ENCODE results near the gene FGF8.
"Not testable (repeated sequence)": the region's sequence is repeated elsewhere in the genome, so short reads cannot be mapped to it uniquely, and the experiment has no call there.

The FGF8 gene, protein sequence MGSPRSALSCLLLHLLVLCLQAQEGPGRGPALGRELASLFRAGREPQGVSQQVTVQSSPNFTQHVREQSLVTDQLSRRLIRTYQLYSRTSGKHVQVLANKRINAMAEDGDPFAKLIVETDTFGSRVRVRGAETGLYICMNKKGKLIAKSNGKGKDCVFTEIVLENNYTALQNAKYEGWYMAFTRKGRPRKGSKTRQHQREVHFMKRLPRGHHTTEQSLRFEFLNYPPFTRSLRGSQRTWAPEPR

DNA sequence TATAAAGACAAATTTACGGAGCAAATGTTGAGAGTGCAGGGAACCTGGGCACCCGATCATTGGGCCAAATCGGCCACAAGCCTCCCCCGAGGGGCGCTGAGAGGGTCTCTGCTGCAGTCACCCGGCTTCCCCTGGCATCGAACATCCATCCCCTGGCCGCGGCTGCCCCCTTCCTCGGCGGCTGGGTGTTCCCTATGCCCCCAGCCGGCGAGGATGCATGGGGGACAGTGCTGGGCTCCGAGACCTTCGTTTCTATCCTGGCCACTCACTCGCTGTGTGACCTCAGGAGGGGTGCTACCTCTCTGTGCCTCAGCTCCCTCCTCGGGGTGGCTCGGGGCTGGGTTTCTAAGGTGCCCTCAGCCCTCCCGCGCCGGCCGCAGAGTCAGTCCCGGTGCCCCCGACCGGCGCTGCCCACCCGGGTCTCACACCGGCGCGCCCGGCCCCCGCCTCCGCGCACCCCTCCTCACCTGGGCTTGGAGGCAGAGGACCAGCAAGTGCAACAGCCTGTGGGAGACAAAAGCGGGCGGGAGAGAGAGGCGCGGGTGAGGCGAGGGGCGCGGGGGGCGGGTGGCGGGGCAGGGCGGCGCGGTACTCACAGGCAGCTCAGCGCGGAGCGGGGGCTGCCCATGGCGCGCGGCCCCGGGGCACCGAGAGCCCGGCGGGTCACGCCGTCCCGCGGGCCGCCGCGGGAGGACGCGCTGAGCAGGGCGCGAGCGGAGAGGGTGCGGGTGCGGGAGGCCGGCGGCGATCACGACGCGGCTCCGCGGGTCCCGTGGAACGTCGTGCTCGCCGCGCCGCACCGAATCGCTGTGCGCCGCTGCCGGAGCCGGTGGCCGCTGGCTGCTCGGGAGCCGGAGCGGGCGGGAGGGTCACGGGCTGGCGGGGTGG, at the start of gene FGF8:
Gene FGF8 (minus strand): TSS at position 842 of the 888 bp plus-strand sequence. CDS start 214 bp downstream, at position 628.
- no peak for DNase-seq

DNA sequence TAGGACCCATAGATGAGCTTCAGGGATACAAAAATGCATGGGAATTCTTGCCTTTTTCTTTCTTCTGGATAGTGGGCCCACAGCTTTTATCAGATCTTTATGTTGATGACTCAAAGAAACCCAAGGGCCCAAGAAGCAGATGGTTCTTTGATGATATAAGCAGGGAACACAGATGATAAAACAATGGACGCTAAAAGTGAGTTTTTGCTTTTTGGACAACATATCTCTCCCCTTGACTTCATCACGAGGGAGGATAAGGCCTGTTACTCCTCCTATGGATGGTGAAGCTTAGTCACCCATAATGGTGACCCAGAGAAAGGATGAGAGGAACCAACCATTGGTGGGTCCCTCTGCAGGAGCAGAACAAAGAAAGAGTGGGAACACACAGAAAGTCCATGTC, 48.8 kb upstream of the FGF8 start:
- no peak for DNase-seq

DNA sequence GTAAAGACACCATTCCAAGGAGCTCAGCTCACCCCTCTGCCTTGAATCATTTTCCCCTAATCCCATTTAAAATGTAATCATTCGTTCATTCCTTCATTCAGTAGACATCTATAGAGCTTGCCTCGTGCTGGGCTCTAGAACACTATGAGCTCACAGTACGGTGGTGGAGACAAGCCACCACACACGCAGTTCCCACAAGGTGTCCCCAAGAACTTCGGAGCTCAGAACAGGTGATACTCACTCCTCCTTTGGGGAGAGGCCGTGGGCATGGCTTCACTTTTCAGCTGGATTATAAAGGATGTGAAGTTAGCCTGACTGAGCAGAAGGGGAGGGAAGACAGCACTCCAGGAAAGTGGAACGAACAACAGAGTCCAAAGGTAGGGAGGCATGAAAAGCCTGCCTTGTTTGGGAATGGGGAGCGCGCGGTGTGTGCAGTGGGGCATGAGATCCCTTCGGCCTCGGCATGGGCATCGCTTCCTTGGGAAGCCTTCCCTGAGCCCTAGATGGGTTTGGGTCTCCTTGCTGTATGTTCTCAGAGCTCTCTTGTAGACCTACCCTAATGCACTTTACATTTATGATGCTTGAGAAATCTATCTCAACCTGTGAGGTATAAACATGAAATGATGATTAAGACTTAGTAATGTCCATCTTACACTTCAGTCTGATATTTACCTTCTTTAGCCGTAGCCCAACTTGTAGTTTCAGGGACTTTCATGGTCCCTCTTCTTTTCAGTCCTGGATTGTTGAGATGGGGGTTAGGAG, 43.1 kb upstream of the FGF8 start:
- DNase-seq, result no peak

DNA sequence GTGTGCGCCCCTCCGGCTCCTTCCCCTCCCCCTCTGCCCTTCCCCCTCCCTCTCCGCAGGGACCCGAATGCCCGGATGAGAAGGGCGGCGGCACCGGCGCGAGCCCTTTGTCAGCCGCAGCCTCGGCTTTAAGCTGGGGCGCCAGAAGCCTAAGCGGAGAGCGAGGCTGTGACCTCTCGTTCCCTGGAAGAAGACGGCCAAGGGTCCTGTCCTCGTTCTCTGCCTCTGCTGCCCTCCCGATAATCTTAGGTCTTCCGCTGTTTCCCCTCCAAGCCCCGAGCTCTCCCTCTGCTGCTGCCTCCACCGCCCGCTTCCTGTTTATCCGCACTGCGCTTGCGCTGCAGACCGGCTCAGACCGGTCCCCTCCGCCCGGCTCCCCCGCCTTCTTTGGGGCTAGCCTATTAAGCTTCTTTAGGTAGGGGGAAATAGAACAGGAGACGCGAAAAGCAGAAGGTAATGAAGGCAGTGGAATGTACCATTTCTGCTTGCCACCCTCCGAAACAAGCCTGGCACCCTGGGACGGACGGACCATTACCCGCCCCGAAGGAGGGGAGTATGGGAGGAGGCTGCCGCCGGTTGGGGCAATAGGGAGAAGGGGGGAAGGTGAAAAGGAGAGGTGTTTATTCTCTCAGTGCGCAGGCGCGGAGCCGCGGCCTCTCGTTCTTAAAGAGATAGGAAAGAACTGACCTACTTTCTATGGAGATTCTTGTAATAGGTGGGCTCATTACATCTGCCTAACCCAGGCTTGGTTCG, 42.4 kb upstream of the FGF8 start, which contains the start of gene OGA:
Gene OGA (minus strand): TSS at position 326 of the 753 bp plus-strand sequence. CDS start 422 bp downstream, outside the sequence.
- DNase-seq, result peak; percentile 99

DNA sequence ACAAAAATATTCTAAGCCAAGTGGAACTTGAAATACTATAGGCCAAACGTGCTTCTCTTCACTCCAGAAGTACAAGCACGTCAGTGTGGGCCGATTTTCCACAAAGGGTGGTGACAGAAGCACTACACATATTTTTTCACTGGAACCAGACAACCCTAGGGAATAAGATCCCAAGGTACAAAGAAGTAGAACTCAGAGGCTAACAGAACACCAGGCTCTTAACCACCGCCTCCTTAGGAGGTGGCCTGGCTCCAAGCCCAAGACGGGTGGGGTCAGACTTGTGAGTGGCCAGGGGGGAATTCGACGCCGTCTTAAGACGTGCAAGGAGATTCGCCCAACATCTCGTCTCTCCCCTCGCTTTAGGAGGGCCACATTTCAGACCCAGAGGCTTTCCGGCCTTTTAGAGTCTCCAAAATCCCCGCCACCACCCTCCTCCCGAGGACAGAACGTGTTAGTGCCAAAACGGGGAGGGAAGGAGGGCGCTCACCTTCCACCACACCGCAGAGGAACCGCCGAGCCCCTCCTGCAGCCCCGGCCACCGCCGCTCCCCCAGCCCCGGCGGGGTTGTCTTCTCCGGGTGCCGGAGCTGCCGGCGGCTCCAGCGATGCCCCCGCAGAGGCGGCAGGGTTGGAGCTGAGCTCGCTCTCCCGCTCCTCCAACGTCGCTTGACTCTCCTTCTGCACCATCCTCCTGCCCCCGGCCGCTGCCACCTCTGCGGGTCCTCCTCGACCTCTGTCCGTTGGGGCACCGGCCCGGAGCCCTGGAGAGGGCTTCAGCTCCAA, 41.6 kb upstream of the FGF8 start:
- DNase-seq, result peak; percentile 68

DNA sequence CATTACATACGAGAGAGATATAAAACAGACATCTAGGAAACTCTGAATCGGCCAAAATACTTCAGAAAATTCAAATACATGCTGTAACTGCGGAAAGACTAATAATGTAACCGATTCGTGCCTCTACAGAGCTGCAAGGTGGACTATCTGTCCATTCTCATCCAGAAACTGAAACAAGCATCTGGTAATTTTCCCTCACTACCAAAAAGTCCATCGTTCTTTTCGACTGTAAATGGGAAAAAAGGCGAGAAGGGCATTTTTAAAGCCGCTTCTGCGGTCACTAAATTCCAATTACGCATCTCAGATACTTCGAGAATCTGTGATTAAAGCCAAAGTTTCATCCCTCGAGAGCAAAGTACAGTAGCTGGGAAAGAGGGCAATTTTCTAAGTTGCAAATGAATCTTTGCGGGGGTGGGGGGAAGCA, 41.0 kb upstream of the FGF8 start:
- peak; percentile 53 for DNase-seq

DNA sequence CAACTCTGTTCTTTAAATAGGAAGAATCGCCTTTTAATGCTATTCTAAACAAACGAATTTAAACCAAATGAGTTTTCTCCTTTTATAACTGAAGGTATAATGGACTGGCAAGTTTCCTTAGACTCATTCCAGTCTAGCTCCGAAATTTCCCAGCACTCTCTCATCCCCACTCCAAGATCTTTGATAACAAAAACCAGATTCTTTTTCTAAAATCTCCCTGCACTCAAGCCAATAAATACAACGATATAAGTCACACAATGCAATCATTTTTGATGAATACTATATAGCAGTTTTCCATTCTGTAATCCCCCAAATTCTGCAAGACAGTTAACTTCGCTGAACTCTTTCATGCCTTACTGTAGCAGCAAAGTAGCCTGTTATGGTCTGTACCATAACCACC, 40.5 kb upstream of the FGF8 start:
- DNase-seq, result no peak

DNA sequence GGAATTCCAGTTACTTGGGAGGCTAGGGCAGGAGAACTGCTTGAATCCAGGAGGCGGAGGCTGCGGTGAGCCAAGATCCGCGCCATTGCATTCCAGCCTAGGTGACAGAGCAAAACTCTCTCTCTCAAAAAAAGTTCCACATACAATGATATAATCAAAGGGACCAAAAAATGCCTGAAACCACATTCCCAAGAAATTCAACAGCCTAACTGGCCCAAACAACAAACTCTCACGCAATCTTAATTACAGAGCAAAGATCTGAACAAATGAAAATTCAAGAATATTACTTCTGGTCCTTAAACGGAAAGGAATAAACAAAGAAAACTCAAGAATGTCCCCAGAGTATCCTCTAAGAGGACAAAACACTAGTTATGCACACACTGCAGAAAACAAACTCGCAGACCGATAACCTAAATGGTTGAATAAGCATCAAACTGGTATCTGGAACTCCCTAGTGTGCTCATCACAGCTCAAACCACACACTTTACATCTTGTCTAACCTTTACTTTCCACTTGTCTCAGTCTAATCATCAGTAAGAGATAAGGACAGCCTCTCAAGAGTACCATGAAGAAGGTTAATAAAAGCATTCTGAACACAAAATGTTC, 38.7 kb upstream of the FGF8 start:
- no peak for DNase-seq

DNA sequence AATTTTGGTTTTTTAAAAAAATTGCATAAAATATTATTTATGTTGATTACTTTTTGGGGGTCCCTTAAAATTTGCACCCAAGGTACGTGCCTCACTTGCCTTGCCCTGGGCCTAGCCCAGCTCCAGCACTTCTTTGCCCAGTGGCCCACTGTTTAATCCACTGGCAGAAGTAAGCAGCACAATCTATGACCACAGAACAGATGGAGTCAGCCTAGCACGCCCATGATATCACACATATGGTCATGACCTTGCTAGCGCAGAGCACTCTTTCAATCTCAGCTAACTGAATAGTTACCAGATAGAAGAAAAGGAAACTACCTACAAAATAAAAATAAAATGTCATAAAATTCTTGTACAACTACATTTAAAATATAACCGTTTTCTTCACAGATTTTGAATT, 36.7 kb upstream of the FGF8 start:
- no peak for DNase-seq

DNA sequence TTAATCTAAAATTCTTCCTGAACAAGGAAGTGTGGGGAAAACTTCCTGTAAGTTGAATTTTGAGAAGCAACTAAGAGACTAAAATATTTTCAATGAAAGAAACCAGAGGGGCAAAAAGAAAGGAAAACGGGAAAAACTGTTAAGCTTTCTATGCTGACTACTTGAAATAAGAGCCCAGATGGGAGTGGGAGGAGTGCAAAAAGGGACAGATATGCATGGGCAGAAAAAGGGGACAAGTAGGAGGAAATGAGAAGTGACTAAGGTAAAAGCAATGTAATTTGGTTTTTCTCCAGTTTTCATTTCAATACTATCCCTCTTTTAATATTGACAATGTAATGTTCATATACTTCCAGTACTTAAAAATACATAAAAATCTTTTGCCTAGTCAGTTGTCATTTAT, 31.2 kb upstream of the FGF8 start:
- no peak for DNase-seq

DNA sequence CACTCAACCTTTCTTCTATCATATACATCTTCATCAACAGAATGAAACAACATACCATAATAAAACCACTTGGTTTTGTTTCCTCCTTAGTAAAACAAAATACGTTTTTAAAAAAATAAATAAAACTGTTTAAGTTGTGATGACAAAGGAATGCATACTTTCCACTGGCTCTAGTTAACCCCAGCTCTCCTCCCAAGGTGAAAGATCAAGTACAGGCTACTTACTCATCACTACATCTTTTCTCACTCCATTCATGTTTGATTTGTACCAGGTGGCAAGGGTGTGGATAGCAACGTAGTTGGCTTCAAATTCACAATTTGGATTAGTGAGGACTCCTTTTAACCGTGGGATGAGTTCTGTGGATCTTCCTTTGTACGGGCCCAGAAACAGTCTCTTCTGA, 27.6 kb upstream of the FGF8 start:
- no peak for DNase-seq

DNA sequence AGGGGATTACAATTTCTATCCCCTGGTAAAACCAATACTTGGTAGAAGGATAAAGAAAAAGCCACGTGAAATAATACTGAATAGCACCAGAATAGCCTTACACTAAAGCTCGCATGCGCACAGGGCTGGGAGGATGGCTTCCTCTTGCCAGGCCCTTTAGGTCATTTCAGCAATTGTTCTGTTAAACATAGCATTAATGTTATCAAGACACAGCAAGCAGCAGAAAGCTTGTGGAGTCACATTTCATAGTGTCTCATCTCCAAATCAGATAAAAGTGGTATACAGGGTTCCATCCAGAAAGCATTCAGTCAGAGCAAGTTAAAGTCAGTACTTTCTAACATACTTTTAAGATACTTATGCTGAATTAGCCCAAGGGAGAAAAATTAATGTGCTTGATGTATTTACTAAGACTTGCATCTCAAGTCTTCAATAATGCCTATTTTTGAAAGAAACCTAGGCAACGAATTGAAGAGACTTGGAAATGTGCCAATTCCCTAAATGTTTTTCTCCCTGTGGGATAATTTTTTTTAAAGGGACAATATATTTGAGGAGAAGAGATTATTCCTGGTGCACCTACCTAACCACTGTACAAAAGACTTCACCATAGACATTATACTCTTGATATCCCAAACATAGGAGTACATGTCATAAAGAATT, 21.6 kb upstream of the FGF8 start:
- no peak for DNase-seq

DNA sequence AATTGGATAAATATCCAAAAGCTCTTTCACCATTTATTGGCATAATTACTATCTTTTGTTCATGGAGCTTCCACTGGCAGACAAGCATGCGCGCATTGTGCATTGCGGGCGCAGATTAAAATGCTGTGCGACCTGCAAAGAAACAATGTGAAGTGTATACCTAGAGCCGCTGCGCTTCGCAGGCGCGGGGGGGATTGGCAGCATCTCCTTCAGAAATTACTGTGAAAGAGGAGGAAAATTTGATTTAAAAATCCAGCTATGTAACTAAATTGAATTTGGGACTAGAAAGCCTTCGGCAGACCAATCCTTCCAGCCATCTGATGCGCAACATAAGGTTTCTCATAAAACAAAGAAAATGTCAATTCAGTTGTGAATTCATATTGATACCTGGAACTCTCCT, 17.6 kb upstream of the FGF8 start:
- DNase-seq, result no peak

DNA sequence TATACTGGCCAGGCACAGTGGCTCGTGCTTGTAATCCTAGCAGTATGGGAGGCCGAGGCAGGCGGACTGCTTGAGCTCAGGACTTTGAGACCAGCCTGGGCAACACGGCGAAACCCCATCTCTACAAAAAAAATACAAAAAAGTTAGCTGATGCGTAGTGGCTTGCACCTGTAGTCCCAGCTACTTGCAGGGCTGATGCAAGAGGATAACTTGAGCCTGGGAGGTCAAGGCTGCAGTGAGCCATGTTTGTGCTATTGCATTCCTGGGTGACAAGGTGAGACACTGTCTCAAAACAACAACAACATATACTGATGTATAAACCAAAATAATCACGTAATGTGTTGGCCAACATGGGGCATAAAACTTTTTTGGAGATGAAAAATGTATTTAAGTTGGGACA, 13.8 kb upstream of the FGF8 start:
- DNase-seq, result no peak

DNA sequence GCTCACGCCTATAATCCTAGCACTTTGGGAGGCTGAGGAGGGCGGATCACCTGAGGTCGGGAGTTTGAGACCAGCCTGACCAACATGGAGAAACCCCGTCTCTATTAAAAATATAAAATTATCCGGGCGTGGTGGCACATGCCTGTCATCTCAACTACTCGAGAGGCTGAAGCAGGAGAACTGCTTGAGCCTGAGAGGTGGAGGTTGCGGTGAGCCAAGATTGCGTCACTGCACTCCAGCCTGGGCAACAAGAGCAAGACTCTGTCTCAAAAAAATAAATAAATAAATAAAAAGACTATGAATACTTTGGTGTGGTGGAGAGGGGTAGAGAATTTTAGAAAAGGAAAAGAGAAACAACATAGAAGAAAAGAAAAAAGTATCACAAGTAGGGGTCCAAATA, 13.3 kb upstream of the FGF8 start:
- not testable (repeated sequence) for DNase-seq

DNA sequence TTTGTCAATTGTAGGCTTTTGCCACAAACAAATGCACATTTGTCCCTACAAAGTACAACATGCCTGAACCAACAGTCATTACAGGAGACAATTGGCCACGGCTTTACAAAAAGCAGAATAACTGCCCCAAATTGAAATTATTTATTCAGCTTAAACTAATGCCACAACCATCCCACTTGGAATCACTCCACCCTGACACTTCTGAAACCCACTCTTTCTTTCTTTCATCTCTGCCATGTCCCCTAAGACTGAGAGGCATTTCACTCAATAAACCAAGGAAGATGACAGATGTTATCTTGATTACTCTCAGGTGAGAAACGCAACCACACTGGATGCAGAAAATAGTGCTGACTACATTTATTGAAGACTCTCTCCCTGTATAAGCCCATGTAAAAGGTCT, 9.9 kb upstream of the FGF8 start:
- no peak for DNase-seq

DNA sequence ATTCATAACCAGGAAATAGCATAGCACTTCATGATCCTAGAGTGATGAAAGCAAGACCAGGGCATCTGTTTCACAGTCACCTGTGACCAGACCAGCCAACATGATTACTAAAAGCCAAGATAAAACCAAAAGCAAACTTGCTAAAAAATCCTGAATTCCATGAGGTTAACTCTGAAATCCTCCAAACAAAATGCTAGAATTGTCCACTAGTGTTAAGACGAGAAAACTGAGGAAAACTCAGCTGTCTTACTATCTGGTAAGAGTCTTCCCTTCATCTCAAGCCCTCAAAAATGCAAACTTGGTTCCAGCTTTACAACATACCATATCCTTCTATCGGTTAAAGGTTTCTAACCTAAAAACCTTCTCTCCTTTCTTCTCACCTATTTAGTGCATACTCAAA, 8.6 kb upstream of the FGF8 start:
- no peak for DNase-seq

DNA sequence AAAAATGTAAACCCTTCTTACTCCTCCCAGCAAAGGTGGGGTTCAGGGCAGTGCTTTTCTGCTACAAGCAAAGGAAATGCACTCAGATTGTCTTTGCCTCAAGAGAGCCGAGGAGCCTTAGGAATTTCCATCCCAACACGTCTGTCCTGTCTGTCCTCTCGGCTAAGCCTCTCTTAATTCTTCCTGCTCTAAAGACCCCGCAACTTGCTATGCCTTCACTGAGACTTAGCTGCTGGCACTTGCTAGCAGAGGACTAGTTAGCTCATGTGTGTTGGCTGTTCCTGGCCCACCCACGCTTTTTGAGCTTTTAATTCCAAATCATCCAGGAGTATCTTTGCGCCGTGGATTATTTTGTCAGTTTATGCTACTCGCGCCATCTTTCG, 7.8 kb upstream of the FGF8 start:
- no peak for DNase-seq

DNA sequence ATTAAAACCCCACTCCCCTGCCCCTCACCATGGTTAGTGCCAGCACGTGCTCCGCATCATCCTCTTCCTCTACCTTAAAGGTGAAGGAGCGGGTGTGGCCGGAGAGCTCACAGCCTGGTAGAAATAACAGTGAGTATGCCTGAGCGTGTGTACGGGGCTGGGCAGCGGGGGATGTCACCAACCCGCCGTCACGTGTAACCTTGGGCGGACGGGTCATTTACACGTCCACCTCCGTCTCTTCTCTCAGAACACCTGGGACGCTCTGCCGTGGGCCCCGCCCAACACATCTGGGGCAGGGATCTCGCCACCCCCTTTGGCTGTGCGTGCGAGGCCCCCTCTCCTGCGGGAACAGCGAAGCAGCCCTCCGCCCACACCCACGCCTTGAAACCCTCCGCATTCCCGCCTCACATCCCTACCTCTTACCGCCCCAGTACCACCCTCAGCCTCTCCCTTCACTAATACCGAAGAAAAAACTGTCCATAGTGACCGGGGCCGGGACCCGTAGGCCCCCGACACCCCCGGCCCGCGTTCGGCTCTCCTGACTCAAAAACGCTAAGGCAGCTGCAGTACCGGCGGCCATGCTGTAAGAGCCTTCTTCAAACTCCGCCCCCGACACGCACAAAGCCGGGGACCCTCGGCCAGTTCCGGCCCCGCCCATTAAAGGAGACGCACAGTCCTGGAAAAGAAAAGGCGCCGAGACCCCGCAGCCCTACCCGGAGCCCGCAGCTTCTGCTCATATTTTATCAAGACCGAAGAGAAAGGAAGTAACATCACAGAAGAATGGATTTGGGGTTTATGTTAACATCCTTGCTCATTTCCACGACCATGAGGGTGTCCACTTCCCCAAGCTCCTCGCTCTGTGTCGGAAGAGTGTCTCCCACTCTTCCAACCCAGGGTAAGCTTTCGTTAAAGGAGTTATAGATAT, 7.2 kb upstream of the FGF8 start, which contains the start of gene NPM3:
Gene NPM3 (minus strand): TSS at position 636 of the 925 bp plus-strand sequence. CDS start 56 bp downstream, at position 580.
- DNase-seq, result peak; percentile 81

All from suppressor macrophage treated with lipopolysaccharide for 4 hours (primary cell).